GM23338 (cell line): ENCODE data around the gene GOLGA6A. TPM values are rescaled to one million over a fixed set of nuclear protein-coding genes. Genes with fewer than 3 reads are reported as not detected.
A peak's percentile ranks its signal among the peaks of the same experiment; 100 is the strongest.
"Not testable (repeated sequence)": the region's sequence is repeated elsewhere in the genome, so short reads cannot be mapped to it uniquely, and the experiment has no call there.

Experiments
- ATAC-seq: fragments of 200-7000 bp; cut with Tn5 transposase; 3 replicates; pipeline ENCODE4 v1.9.1; 2020
- DNase-seq: peaks from one replicate; pipeline ENCODE4 v3.0.0-alpha.2; 2015; ENCODE audit warnings: low spot score
- H2AFZ ChIP-seq: fragments of 200-600 bp; sonication (generic); 2 replicates; pipeline ENCODE4 v1.8.0; 2016; ENCODE audit warnings: antibody characterized with exemption, mild to moderate bottlenecking, moderate library complexity
- H3F3A ChIP-seq: fragments of 200-600 bp; sonication (generic); replicated peaks from 2 replicates; pipeline ENCODE4 v1.8.0; 2017; ENCODE audit warnings: antibody characterized with exemption, mixed run types, low read depth
- H3K27ac ChIP-seq: fragments of 200-600 bp; sonication (generic); 2 replicates; pipeline ENCODE4 v1.6.1; 2016; ENCODE audit warnings: low read depth
- H3K27me3 ChIP-seq: fragments of 200-600 bp; sonication (generic); 2 replicates; pipeline ENCODE4 v1.8.0; 2016; ENCODE audit warnings: mild to moderate bottlenecking, mixed run types, moderate library complexity; ENCODE audit not compliant: insufficient read depth
- H3K36me3 ChIP-seq: fragments of 200-600 bp; sonication (generic); 2 replicates; pipeline ENCODE4 v1.8.0; 2016; ENCODE audit warnings: mild to moderate bottlenecking; ENCODE audit not compliant: insufficient read depth
- H3K4me1 ChIP-seq: fragments of 200-600 bp; sonication (generic); 2 replicates; pipeline ENCODE4 v1.8.0; 2016; ENCODE audit warnings: mild to moderate bottlenecking, moderate library complexity; ENCODE audit not compliant: insufficient read depth
- H3K4me2 ChIP-seq: fragments of 200-600 bp; sonication (generic); 2 replicates; pipeline ENCODE4 v1.7.1; 2017; ENCODE audit warnings: mixed run types
- H3K4me3 ChIP-seq: fragments of 200-600 bp; sonication (generic); 2 replicates; pipeline ENCODE4 v1.6.1; 2016; ENCODE audit warnings: mixed run types
- H3K79me2 ChIP-seq: fragments of 200-600 bp; sonication (generic); replicated peaks from 2 replicates; pipeline ENCODE4 v1.8.0; 2017; ENCODE audit warnings: mild to moderate bottlenecking; ENCODE audit not compliant: insufficient read depth
- H3K9me2 ChIP-seq: fragments of 200-600 bp; sonication (generic); 2 replicates; pipeline ENCODE4 v1.8.0; 2017; ENCODE audit not compliant: insufficient read depth
- H4K20me1 ChIP-seq: fragments of 200-600 bp; sonication (generic); replicated peaks from 2 replicates; pipeline ENCODE4 v1.8.0; 2017; ENCODE audit warnings: mild to moderate bottlenecking; ENCODE audit not compliant: insufficient read depth
- H3K27ac Mint-ChIP-seq: 2 replicates; pipeline ENCODE4 v1.8.0; 2020; ENCODE audit warnings: inconsistent platforms, mild to moderate bottlenecking, moderate library complexity, mixed read lengths
- H3K27me3 Mint-ChIP-seq: 3 replicates; pipeline ENCODE4 v1.8.0; 2022; ENCODE audit warnings: low read depth, mild to moderate bottlenecking, moderate library complexity, mixed read lengths, inconsistent platforms; ENCODE audit not compliant: insufficient read depth, poor library complexity
- H3K36me3 Mint-ChIP-seq: 3 replicates; pipeline ENCODE4 v1.8.0; 2021; ENCODE audit warnings: low read depth, mild to moderate bottlenecking, inconsistent platforms, moderate library complexity, mixed read lengths
- H3K4me1 Mint-ChIP-seq: 3 replicates; pipeline ENCODE4 v1.8.0; 2020; ENCODE audit warnings: mild to moderate bottlenecking, inconsistent platforms, mixed read lengths
- H3K4me3 Mint-ChIP-seq: 3 replicates; pipeline ENCODE4 v1.8.0; 2021; ENCODE audit warnings: moderate library complexity, mild to moderate bottlenecking, inconsistent platforms, mixed read lengths
- H3K9me3 Mint-ChIP-seq: 3 replicates; pipeline ENCODE4 v1.8.0; 2020; ENCODE audit warnings: moderate library complexity, mild to moderate bottlenecking, inconsistent platforms, mixed read lengths
- EZH2 ChIP-seq: fragments of 200-600 bp; sonication (generic); IDR thresholded peaks from one replicate; pipeline ENCODE4 v1.8.0; 2017; ENCODE audit warnings: antibody characterized with exemption, mild to moderate bottlenecking, low read depth; ENCODE audit not compliant: unreplicated experiment
- EZH2phosphoT487 ChIP-seq: fragments of 200-600 bp; sonication (generic); IDR thresholded peaks from one replicate; pipeline ENCODE4 v1.8.1; 2018; ENCODE audit warnings: antibody characterized with exemption; ENCODE audit not compliant: unreplicated experiment
- ZNF114 ChIP-seq: fragments of 250-450 bp; sonication (Bioruptor Pico); IDR thresholded peaks from 2 replicates; pipeline ENCODE4 v1.5.0; 2020; ENCODE audit warnings: mild to moderate bottlenecking, moderate library complexity
- ZNF331 ChIP-seq: fragments of 250-450 bp; sonication (Bioruptor Pico); IDR thresholded peaks from 2 replicates; pipeline ENCODE4 v1.5.0; 2020; ENCODE audit warnings: low read depth, mild to moderate bottlenecking, moderate library complexity
- long read RNA-seq: library from polyadenylated mRNA; unstranded; transcript quantifications from one replicate; pipeline ENCODE4 v2.0.0, GENCODE V29; 2020; ENCODE audit not compliant: unreplicated experiment
- polyA plus RNA-seq: library from polyadenylated mRNA; unstranded; fragments of >200 nt; fragmentation: Nextera tagmentation; extraction: Ambion mirVana; gene quantifications from 2 replicates; pipeline ENCODE4 v1.2.1, GENCODE V29; 2016
- total RNA-seq: library from RNA; depleted of rRNA; stranded (reverse); fragments of >200 nt; shearing (Covaris generic); gene quantifications from 2 replicates; pipeline ENCODE4 v1.2.3, GENCODE V29; 2014; rRNA removed

GOLGA6A gene
- total RNA-seq (2.1 and 7.5 TPM in 2 replicates), polyA plus RNA-seq (0.18 and 0.57 TPM in 2 replicates)
- long read RNA-seq = 0 reads

DNA sequence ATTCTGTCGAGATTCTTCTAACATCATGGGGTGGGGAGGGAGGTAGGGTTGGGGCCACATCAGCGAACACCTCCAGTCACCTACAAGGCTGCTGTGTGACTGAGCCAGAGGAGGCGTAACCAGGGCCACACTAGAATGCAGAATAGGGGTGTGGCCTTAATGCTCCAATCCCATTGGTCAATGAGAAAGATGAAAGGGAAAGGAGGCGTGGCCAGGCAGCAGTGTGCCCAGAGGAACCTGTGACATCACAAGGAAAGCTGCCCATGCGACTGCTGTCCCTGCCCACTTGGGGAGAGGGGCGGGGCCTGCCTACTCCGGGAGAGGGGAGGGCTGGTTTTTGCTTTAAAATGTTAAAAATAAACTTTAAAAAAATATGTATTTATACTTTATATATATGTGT lies at the start of gene GOLGA6A:
Gene GOLGA6A, minus strand, starts transcription at position 101 of the 400 bp plus-strand sequence. Its CDS starts 41 bp downstream, at position 60.
- DNase-seq, H3K27me3 ChIP-seq, H3K4me3 Mint-ChIP-seq, H3K4me3 ChIP-seq, H3K9me3 Mint-ChIP-seq, H3K4me2 ChIP-seq, H3K4me1 ChIP-seq, H2AFZ ChIP-seq, H4K20me1 ChIP-seq, H3K27ac Mint-ChIP-seq, H3K79me2 ChIP-seq, ATAC-seq, H3F3A ChIP-seq, H3K4me1 Mint-ChIP-seq, H3K36me3 Mint-ChIP-seq, H3K9me2 ChIP-seq, H3K27ac ChIP-seq, H3K36me3 ChIP-seq, H3K27me3 Mint-ChIP-seq: not testable (repeated sequence)

- Histone ChIP-seq H3K4me3 (peak overlapping the region; percentile 75), H3K27me3 (peaks cover 98% of the 10 kb centered on the region), H3K79me2 (no peaks in the 10 kb centered on the region), H4K20me1 (no peaks in the 10 kb centered on the region), H3K36me3 (no peaks in the 10 kb centered on the region), H3K4me2 (peak overlapping the region; percentile 94), H3K9me2 (no peaks in the 10 kb centered on the region), H3F3A (peaks cover 23% of the 10 kb centered on the region), H2AFZ (no peak overlapping the region), H3K27ac (no peak overlapping the region), H3K4me1 (peaks cover 52% of the 10 kb centered on the region)
- no peak overlapping the region for H3K27ac Mint-ChIP-seq
- ATAC-seq (no peak), DNase-seq (peak; percentile 39)
- H3K9me3 Mint-ChIP-seq = peaks cover 6% of the 10 kb centered on the region; the same call in 2 of the 3 replicates
- peaks cover 53% of the 10 kb centered on the region for H3K4me1 Mint-ChIP-seq
- H3K4me3 Mint-ChIP-seq = peak overlapping the region; percentile 68
- TF ChIP-seq EZH2 (peak; percentile 84), ZNF114 (no peak)
- H3K27me3 Mint-ChIP-seq = peaks cover 99% of the 10 kb centered on the region
- no peaks in the 10 kb centered on the region; the same call in 2 of the 3 replicates for H3K36me3 Mint-ChIP-seq
Observed at GRCh38 chr15:74131628-74132413, 49.5 kb upstream of the GOLGA6A start.

DNA sequence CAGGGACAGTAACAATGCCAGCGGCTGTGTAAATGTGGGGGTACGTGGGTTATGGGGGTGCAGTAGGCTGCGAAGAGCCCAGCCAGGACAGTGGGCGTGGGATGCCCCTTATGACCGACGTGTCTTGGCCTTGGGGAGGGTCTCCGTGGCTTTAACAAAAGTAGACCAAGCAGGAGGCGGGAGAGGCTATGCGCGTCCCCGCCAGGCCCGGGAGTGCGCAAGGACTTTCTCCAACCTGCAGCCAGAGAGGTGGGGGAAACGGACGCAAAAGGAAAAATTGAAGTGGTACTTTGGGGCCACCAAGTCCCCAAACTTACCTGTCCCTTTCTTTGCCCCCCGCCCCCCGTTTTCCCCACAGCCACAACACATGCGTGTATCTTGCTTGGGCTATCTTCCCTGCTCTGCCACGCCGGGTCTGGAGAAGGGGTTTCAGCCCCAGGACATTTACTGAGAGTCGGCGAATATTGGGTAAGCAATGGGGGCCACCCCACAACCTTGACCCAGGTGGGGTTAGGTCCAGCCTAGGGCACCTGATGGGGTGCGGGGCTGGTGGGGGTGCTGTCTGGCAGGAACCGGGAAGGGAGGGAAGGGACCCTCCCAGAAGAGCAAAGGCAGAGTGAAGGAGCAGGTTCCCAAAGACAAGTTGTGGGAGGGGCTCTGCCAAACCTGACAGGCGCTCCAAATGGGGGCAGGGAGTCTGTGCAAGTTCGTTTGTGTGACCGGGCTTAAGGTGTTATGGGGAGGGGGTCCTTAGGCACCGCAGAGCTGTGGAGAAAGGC lies 48.7 kb upstream of the GOLGA6A start:
- no peaks in the 10 kb centered on the region for H3K79me2 ChIP-seq
- peak; percentile 29 for DNase-seq
- H3K4me2 ChIP-seq = peak overlapping the region; percentile 92
- peak; percentile 97 for TF ChIP-seq EZH2
- peak; percentile 25 for TF ChIP-seq EZH2phosphoT487
- TF ChIP-seq ZNF331 (CRISPR knock-in tag) = no peak
- peaks cover 53% of the 10 kb centered on the region for H3K4me1 ChIP-seq
- peak overlapping the region; percentile 75 for H3K4me3 ChIP-seq
- H3K9me3 Mint-ChIP-seq = peaks cover 6% of the 10 kb centered on the region; the same call in 2 of the 3 replicates
- H3F3A ChIP-seq = peaks cover 23% of the 10 kb centered on the region
- no peak for ATAC-seq
- no peak overlapping the region for H3K27ac Mint-ChIP-seq
- no peak overlapping the region for H3K27ac ChIP-seq
- peak overlapping the region; percentile 68 for H3K4me3 Mint-ChIP-seq
- no peaks in the 10 kb centered on the region; the same call in 2 of the 3 replicates for H3K36me3 Mint-ChIP-seq
- no peak overlapping the region for H2AFZ ChIP-seq
- H3K4me1 Mint-ChIP-seq = peaks cover 52% of the 10 kb centered on the region
- H3K36me3 ChIP-seq = no peaks in the 10 kb centered on the region
- no peaks in the 10 kb centered on the region for H4K20me1 ChIP-seq
- no peaks in the 10 kb centered on the region for H3K9me2 ChIP-seq
- peaks cover 100% of the 10 kb centered on the region for H3K27me3 ChIP-seq
- peaks cover 95% of the 10 kb centered on the region for H3K27me3 Mint-ChIP-seq
